PC-9 (cell line): ENCODE measurements around the gene FAT1. TPM values are rescaled to one million over a fixed set of nuclear protein-coding genes. Genes with fewer than 3 reads are reported as not detected.

Source experiments
- BruUV-seq: library from RNA; stranded (reverse); fragments of 400-500 nt; replicated peaks from 2 replicates; lab custom pipeline; 2021; lab: Mats Ljungman, UMichigan
- CTCF ChIA-PET: fragments of 300-600 bp; sonication (Branson Sonifier 250); formaldehyde crosslinking; loops from one replicate; lab custom pipeline; 2022; ENCODE audit warnings: antibody characterized with exemption; lab: Charles Lee
- POLR2A ChIA-PET: fragments of 300-600 bp; sonication (Branson Sonifier 250); formaldehyde crosslinking; loops from one replicate; lab custom pipeline; 2022; ENCODE audit warnings: antibody characterized with exemption; ENCODE audit not compliant: unreplicated experiment; lab: Charles Lee
- DNase-seq, 2 experiments: peaks; one replicate each; pipeline versions ENCODE4 v3.0.0 to v3.0.0-alpha.2; 2015 to 2022; ENCODE audit warnings: mixed read lengths in 1 of 2
- H2AFZ ChIP-seq: fragments of 200-600 bp; sonication (generic); 2 replicates; pipeline ENCODE4 v1.8.1; 2017; ENCODE audit warnings: antibody characterized with exemption
- H3F3A ChIP-seq: fragments of 200-600 bp; sonication (generic); 2 replicates; pipeline ENCODE4 v1.8.1; 2017; ENCODE audit warnings: antibody characterized with exemption, mild to moderate bottlenecking, low read depth; ENCODE audit not compliant: insufficient read depth
- H3K27ac ChIP-seq: fragments of 200-600 bp; sonication (generic); 2 replicates; pipeline ENCODE4 v1.6.1; 2016; ENCODE audit warnings: mixed run types
- H3K27me3 ChIP-seq: fragments of 200-600 bp; sonication (generic); 2 replicates; pipeline ENCODE4 v1.6.1; 2016; ENCODE audit warnings: low read depth, mixed run types; ENCODE audit not compliant: insufficient read depth
- H3K36me3 ChIP-seq: fragments of 200-600 bp; sonication (generic); 2 replicates; pipeline ENCODE4 v1.6.1; 2016; ENCODE audit warnings: low read depth, mixed run types
- H3K4me1 ChIP-seq: fragments of 200-600 bp; sonication (generic); replicated peaks from 2 replicates; pipeline ENCODE4 v1.6.1; 2016; ENCODE audit warnings: mixed run types; ENCODE audit not compliant: insufficient read depth
- H3K4me2 ChIP-seq: fragments of 200-600 bp; sonication (generic); 2 replicates; pipeline ENCODE4 v1.6.1; 2017; ENCODE audit warnings: mixed run types
- H3K4me3 ChIP-seq: fragments of 200-600 bp; sonication (generic); 2 replicates; pipeline ENCODE4 v1.6.1; 2016; ENCODE audit warnings: mixed run types
- H3K79me2 ChIP-seq: fragments of 200-600 bp; sonication (generic); 2 replicates; pipeline ENCODE4 v1.6.1; 2017; ENCODE audit warnings: low read depth, mixed run types
- H3K9me2 ChIP-seq: fragments of 200-600 bp; sonication (generic); 2 replicates; pipeline ENCODE4 v1.8.1; 2017; ENCODE audit warnings: mild to moderate bottlenecking; ENCODE audit not compliant: insufficient read depth
- H3K9me3 ChIP-seq: fragments of 200-600 bp; sonication (generic); 2 replicates; pipeline ENCODE4 v1.8.1; 2016; ENCODE audit warnings: low read depth; ENCODE audit not compliant: insufficient read depth
- H4K20me1 ChIP-seq: fragments of 200-600 bp; sonication (generic); 2 replicates; pipeline ENCODE4 v1.8.1; 2017; ENCODE audit not compliant: insufficient read depth
- CTCF ChIP-seq: fragments of 200-600 bp; sonication (generic); conservative IDR thresholded peaks from 2 replicates; pipeline ENCODE4 v1.6.1; 2017; ENCODE audit warnings: mixed run types, antibody characterized with exemption, mild to moderate bottlenecking, moderate library complexity
- EZH2 ChIP-seq: fragments of 200-600 bp; sonication (generic); IDR thresholded peaks from 2 replicates; pipeline ENCODE4 v1.8.0; 2017; ENCODE audit warnings: antibody characterized with exemption, low read depth
- intact Hi-C: fragments of 100-400 bp; cut with micrococcal nuclease; formaldehyde crosslinking; loops from one replicate; pipeline ENCODE4 v1.10.0; 2022; ENCODE audit not compliant: unreplicated experiment
- total RNA-seq: library from RNA; stranded (reverse); gene quantifications from 2 replicates; pipeline ENCODE4 v1.2.3, GENCODE V29; 2021

Gene FAT1
- total RNA-seq, 1 experiment from 2014 or later = 73.2 TPM

- Histone ChIP-seq H3K4me2 (no peak overlapping the region), H3K9me2 (no peaks in the 10 kb centered on the region), H2AFZ (no peak overlapping the region), H3K4me3 (no peak overlapping the region), H3K36me3 (no peaks in the 10 kb centered on the region), H3K9me3 (no peaks in the 10 kb centered on the region), H4K20me1 (no peaks in the 10 kb centered on the region), H3K27me3 (no peaks in the 10 kb centered on the region), H3K79me2 (0 out of 2 replicates have a peak, but pooled peaks cover 20% of the 10 kb centered on the region), H3K27ac (no peak overlapping the region), H3K4me1 (no peaks in the 10 kb centered on the region), H3F3A (no peaks in the 10 kb centered on the region)
- POLR2A ChIA-PET = no interaction called here
- BruUV-seq = no TSS peak
- no peak for DNase-seq
- CTCF ChIA-PET = no interaction called here
- TF ChIP-seq CTCF (no peak), EZH2 (no peak)
- intact Hi-C loops = no loop called here
These were observed 20.1 kb downstream of the FAT1 start for GRCh38 chr4:186703510-186703909.

DNA sequence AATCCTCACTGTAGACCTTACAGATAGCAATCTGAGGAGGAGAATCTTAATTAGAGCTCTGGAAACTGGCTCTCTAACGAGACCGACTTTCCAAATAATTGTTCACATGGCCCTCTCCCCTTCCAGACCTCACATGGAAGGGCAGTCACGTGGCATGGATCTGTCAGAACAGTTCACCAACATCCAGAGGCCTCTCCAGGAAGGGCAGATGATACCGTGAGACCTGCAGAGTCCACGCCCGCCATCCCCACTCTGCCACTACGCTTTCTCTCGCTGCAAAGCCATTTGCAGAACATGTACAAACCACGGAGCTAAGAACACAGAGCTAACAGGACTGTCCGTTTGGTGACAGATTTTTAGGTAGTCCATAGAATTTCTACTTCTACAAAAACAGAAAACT is 20.7 kb downstream of the FAT1 start:
- CTCF ChIA-PET = no interaction called here

DNA sequence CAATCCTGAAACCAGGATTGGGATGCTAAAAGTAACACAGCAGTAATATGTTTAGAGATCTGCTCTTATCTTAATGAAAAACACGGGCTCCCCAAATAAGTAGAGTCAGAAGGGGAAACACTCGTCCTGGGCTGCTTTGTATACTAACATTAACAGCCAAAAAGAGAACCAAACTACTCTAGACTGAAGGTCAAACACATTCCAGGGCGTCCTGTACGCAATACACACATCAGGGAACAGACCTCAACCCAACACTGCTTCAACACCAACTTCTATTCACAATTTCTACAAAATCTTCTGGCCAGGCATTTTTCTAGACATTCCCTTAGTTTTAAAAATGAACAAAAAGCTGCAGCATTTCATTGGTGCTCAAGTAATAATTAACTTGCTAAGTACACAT is 21.4 kb downstream of the FAT1 start:
- Histone ChIP-seq H2AFZ (no peak overlapping the region), H3K27ac (no peak overlapping the region), H3K4me1 (no peaks in the 10 kb centered on the region), H3F3A (no peaks in the 10 kb centered on the region), H3K9me2 (no peaks in the 10 kb centered on the region), H3K9me3 (no peaks in the 10 kb centered on the region), H3K4me3 (no peak overlapping the region), H3K27me3 (no peaks in the 10 kb centered on the region), H3K4me2 (no peak overlapping the region), H3K36me3 (no peaks in the 10 kb centered on the region), H3K79me2 (0 out of 2 replicates have a peak, but pooled peaks cover 20% of the 10 kb centered on the region), H4K20me1 (no peaks in the 10 kb centered on the region)
- no peak for DNase-seq
- ChIA-PET POLR2A (no interaction called here), CTCF (no interaction called here)
- BruUV-seq = no TSS peak
- intact Hi-C loops = no loop called here
- no peak for TF ChIP-seq EZH2
- TF ChIP-seq CTCF = no peak

More for the DNA sequence above, 20.7 kb downstream of the FAT1 start:
- Histone ChIP-seq H2AFZ (no peak overlapping the region), H3K4me3 (no peak overlapping the region), H3K79me2 (0 out of 2 replicates have a peak, but pooled peaks cover 20% of the 10 kb centered on the region), H3K4me1 (no peaks in the 10 kb centered on the region), H3K9me2 (no peaks in the 10 kb centered on the region), H4K20me1 (no peaks in the 10 kb centered on the region), H3K4me2 (no peak overlapping the region), H3F3A (no peaks in the 10 kb centered on the region), H3K9me3 (no peaks in the 10 kb centered on the region), H3K27me3 (no peaks in the 10 kb centered on the region), H3K36me3 (no peaks in the 10 kb centered on the region), H3K27ac (no peak overlapping the region)
- intact Hi-C loops = no loop called here
- no TSS peak for BruUV-seq
- DNase-seq = no peak
- POLR2A ChIA-PET = no interaction called here
- TF ChIP-seq EZH2 = no peak
- TF ChIP-seq CTCF = no peak
